GM21390 (cell line): ENCODE data around the gene GCLC.
"Not testable (repeated sequence)": the region's sequence is repeated elsewhere in the genome, so short reads cannot be mapped to it uniquely, and the experiment has no call there.

Experiments used
- ATAC-seq: cut with Tn5 transposase; IDR thresholded peaks from one replicate; pipeline ENCODE4 v1.9.1; 2021; ENCODE audit not compliant: unreplicated experiment

Gene GCLC

GRCh38 chr6:53495506-53496499 is 49.1 kb downstream of the GCLC start:
- ATAC-seq = no peak

GRCh38 chr6:53494076-53494475 is 50.8 kb downstream of the GCLC start:
- no peak for ATAC-seq

- no peak for ATAC-seq
These were observed 51.3 kb downstream of the GCLC start for GRCh38 chr6:53493635-53494025.

- ATAC-seq = no peak
These were observed 51.9 kb downstream of the GCLC start for GRCh38 chr6:53492860-53493634.

- ATAC-seq = no peak
These were observed 57.8 kb downstream of the GCLC start for GRCh38 chr6:53487080-53487479.

GRCh38 chr6:53486679-53487078 is 58.2 kb downstream of the GCLC start:
- no peak for ATAC-seq

- no peak for ATAC-seq
These were observed 60.2 kb downstream of the GCLC start for GRCh38 chr6:53484476-53485280.

GRCh38 chr6:53483423-53484353 is 61.2 kb downstream of the GCLC start:
- no peak for ATAC-seq

- ATAC-seq = no peak
These were observed 63.6 kb downstream of the GCLC start for GRCh38 chr6:53481323-53481722.

GRCh38 chr6:53480774-53481173 is 64.1 kb downstream of the GCLC start:
- not testable (repeated sequence) for ATAC-seq

GRCh38 chr6:53479871-53480270 is 65.0 kb downstream of the GCLC start:
- ATAC-seq = no peak

GRCh38 chr6:53476964-53477363 is 67.9 kb downstream of the GCLC start:
- no peak for ATAC-seq

- no peak for ATAC-seq
These were observed 70.9 kb downstream of the GCLC start for GRCh38 chr6:53474010-53474409.

GRCh38 chr6:53469163-53469562 is 75.7 kb downstream of the GCLC start:
- ATAC-seq = no peak

GRCh38 chr6:53466257-53466656 is 78.6 kb downstream of the GCLC start:
- no peak for ATAC-seq

- no peak for ATAC-seq
These were observed 79.2 kb downstream of the GCLC start for GRCh38 chr6:53465732-53466131.

- ATAC-seq = no peak
These were observed 79.9 kb downstream of the GCLC start for GRCh38 chr6:53464927-53465460.

GRCh38 chr6:53464483-53464882 is 80.4 kb downstream of the GCLC start:
- ATAC-seq = no peak

GRCh38 chr6:53461696-53462095 is 83.2 kb downstream of the GCLC start:
- ATAC-seq = peak; percentile 52
